Tibial artery (tissue), 4 donors: ENCODE results near the gene MORN4.

Source experiments
- DNase-seq, 2 donors: peaks; one replicate each; pipeline ENCODE4 v3.0.0-alpha.2; 2019
- H3K27ac ChIP-seq, 2 donors: fragments of 200-600 bp; sonication (generic) in 1 of 2; 1 replicate in 1 of 2; 2 replicates in 1 of 2; pipeline ENCODE4 v1.5.1; 2018 to 2019; ENCODE audit warnings: mild to moderate bottlenecking in 1 of 2
- H3K27me3 ChIP-seq, 2 donors: fragments of 200-600 bp; sonication (generic) in 1 of 2; one replicate each; pipeline versions ENCODE4 v1.5.1 to v1.6.0; 2016 to 2019
- H3K36me3 ChIP-seq, 3 donors: fragments of 200-600 bp; sonication (generic) in 2 of 3; one replicate each; pipeline ENCODE4 v1.5.1; 2016 to 2019; ENCODE audit warnings: mild to moderate bottlenecking in 2 of 3
- H3K4me1 ChIP-seq, 4 donors: fragments of 200-600 bp; sonication (generic) in 2 of 4; 1 replicate in 3 of 4; 2 replicates in 1 of 4; pipeline ENCODE4 v1.5.1; 2016 to 2019
- H3K4me3 ChIP-seq, 2 donors: fragments of 200-600 bp; sonication (generic) in 1 of 2; 1 replicate in 1 of 2; 2 replicates in 1 of 2; pipeline ENCODE4 v1.5.1; 2018 to 2019; ENCODE audit warnings: mild to moderate bottlenecking in 2 of 2
- H3K9me3 ChIP-seq, 3 donors: fragments of 200-600 bp; sonication (generic) in 1 of 3; one replicate each; pipeline ENCODE4 v1.5.1; 2016 to 2019
- CTCF ChIP-seq, 2 experiments: fragments of 200-600 bp in 1 of 2; fragments of 450-650 bp in 1 of 2; IDR thresholded peaks; one replicate each; pipeline ENCODE4 v1.5.1; 2017 to 2019; ENCODE audit warnings: antibody characterized with exemption in 2 of 2, mild to moderate bottlenecking in 1 of 2, moderate library complexity in 1 of 2
- intact Hi-C: fragments of 100-400 bp; cut with DNase I; formaldehyde crosslinking; loops from one replicate; pipeline ENCODE4 v1.15.0; 2023; ENCODE audit warnings: low total_unique reads

The MORN4 gene

GRCh38 chr10:97673736-97674525 is 40.6 kb upstream of the MORN4 start:
- intact Hi-C loops, result no loop called here
- no peak overlapping the region for H3K27ac ChIP-seq

GRCh38 chr10:97669571-97669970 is 36.3 kb upstream of the MORN4 start:
- peaks cover 37 to 79% (median 67%) of the 10 kb centered on the region in 3 donors for H3K36me3 ChIP-seq
- TF ChIP-seq CTCF (IDR thresholded peaks at IDR 0.05), result no peak
- intact Hi-C loops, result no loop called here
- H3K27me3 ChIP-seq, result no peaks in the 10 kb centered on the region
- no peak for DNase-seq
- H3K4me1 ChIP-seq, result no peaks in the 10 kb centered on the region
- H3K9me3 ChIP-seq, result no peaks in the 10 kb centered on the region
- no peak overlapping the region for H3K27ac ChIP-seq
- no peak overlapping the region for H3K4me3 ChIP-seq

More at GRCh38 chr10:97673736-97674525, 40.6 kb upstream of the MORN4 start:
- no peaks in the 10 kb centered on the region for H3K4me1 ChIP-seq
- DNase-seq, result no peak
- TF ChIP-seq CTCF (IDR thresholded peaks at IDR 0.05), result no peak
- no peaks in the 10 kb centered on the region for H3K9me3 ChIP-seq
- no peak overlapping the region for H3K4me3 ChIP-seq
- no peaks in the 10 kb centered on the region for H3K27me3 ChIP-seq
- H3K36me3 ChIP-seq, result peaks cover 61 to 78% (median 68%) of the 10 kb centered on the region in 3 donors

- H3K4me3 ChIP-seq, result no peak overlapping the region
- no peak overlapping the region for H3K27ac ChIP-seq
- TF ChIP-seq CTCF (IDR thresholded peaks at IDR 0.05), result no peak
- peaks cover 28 to 82% (median 70%) of the 10 kb centered on the region in 3 donors for H3K36me3 ChIP-seq
- no peaks in the 10 kb centered on the region for H3K4me1 ChIP-seq
- DNase-seq, result no peak
- H3K9me3 ChIP-seq, result no peaks in the 10 kb centered on the region
- intact Hi-C loops, result no loop called here
- H3K27me3 ChIP-seq, result no peaks in the 10 kb centered on the region
These were observed 34.2 kb upstream of the MORN4 start for GRCh38 chr10:97667463-97667862.

GRCh38 chr10:97666992-97667391 is 33.7 kb upstream of the MORN4 start:
- Histone ChIP-seq H3K4me3 (no peak overlapping the region), H3K36me3 (peaks cover 28 to 85% (median 75%) of the 10 kb centered on the region in 3 donors), H3K4me1 (no peaks in the 10 kb centered on the region), H3K9me3 (no peaks in the 10 kb centered on the region), H3K27me3 (no peaks in the 10 kb centered on the region), H3K27ac (no peak overlapping the region)
- intact Hi-C loops, result no loop called here
- TF ChIP-seq CTCF (IDR thresholded peaks at IDR 0.05), result no peak
- DNase-seq, result no peak

GRCh38 chr10:97664282-97664850 is 31.1 kb upstream of the MORN4 start:
- intact Hi-C loops, result no loop called here
- H3K36me3 ChIP-seq, result peaks cover 21 to 78% (median 73%) of the 10 kb centered on the region in 3 donors
- H3K4me1 ChIP-seq, result no peaks in the 10 kb centered on the region
- DNase-seq, result no peak
- H3K27me3 ChIP-seq, result no peaks in the 10 kb centered on the region
- H3K27ac ChIP-seq, result no peak overlapping the region
- H3K4me3 ChIP-seq, result no peak overlapping the region
- H3K9me3 ChIP-seq, result no peaks in the 10 kb centered on the region
- no peak for TF ChIP-seq CTCF (IDR thresholded peaks at IDR 0.05)
